ENCODE measurements around the gene STARD7. TPM values are rescaled to one million over a fixed set of nuclear protein-coding genes. Genes with fewer than 3 reads are reported as not detected.

The STARD7 gene
- total and polyA plus RNA-seq, 2 donors (not counting 1 experiment from before 2014, with no cell fraction given) = 35.1 to 133 TPM

DNA sequence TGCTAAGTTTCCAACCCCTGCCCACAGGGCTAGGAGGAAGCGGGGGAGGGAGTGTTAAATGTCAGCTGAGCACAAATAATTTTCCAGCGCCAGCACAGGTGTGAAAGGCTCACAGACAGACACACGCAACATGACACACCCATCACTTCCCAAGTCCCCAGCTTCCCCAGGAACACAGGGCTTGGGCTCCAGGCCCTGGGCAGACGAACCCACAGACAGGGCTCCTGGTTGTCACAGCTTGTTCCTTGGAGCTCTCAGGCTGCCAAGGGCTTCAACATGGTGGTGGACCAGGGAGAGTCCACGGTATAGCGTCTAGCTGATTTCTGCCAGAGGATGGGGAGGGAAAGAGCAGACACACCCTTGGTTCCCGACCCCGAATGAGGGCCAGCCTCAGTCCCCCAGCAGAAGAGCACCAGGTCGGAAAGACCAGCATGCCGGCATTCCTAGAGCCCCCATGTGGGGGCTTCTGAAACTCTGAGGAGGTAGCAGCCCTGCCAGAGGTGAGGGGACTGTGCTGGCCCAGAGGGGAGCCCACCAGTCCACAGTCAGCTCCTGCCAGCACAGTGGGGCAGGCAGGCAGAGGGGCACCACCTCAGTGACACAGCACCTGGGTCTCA is 65.3 kb downstream of the STARD7 start:
- TF ChIP-seq CTCF (IDR thresholded peaks at IDR 0.05) = no peak
- no peak for TF ChIP-seq EZH2 (IDR thresholded peaks at IDR 0.05; ENCODE audit: borderline replicate concordance, insufficient read depth, low read depth, low read length, poor library complexity, severe bottlenecking)
- H3K9me3 ChIP-seq (ENCODE audit: control extremely low read depth in 1 of 3, control insufficient read depth in 2 of 3, insufficient read depth in 1 of 3, low read length in 2 of 3) = no peaks in the 10 kb centered on the region
- H4K20me1 ChIP-seq (ENCODE audit: control insufficient read depth, insufficient read depth, low read length, poor library complexity, severe bottlenecking) = peaks cover 17% of the 10 kb centered on the region
- peak overlapping the region in 1 of 2 donors; percentile 46 for H3K27ac ChIP-seq (ENCODE audit: low read length in 2 of 2)
- no peak overlapping the region for H2AFZ ChIP-seq (ENCODE audit: insufficient read depth, low read depth, low read length, poor library complexity, severe bottlenecking)
- H3K9ac ChIP-seq (ENCODE audit: low read length) = no peak overlapping the region
- H3K27me3 ChIP-seq (replicated peaks in 1 of 4; ENCODE audit: control extremely low read depth in 1 of 4, control insufficient read depth in 3 of 4, insufficient read depth in 4 of 4, low read length in 3 of 4) = no peaks in the 10 kb centered on the region
- intact Hi-C loops (cut with micrococcal nuclease) = no loop called here
- H3K4me1 ChIP-seq (ENCODE audit: control insufficient read depth in 2 of 2, insufficient read depth in 2 of 2, low read length in 2 of 2) = peaks cover 46 to 62% of the 10 kb centered on the region in 2 donors
- DNase-seq = no peak
- Mint-ChIP-seq H3K27me3 (no peaks in the 10 kb centered on the region), H3K4me1 (peaks cover 65% of the 10 kb centered on the region), H3K4me3 (peak overlapping the region; percentile 92), H3K9me3 (ENCODE audit: insufficient read depth) (no peaks in the 10 kb centered on the region), H3K27ac (peak overlapping the region; percentile 91)
- ChIA-PET CTCF (interaction anchor here (0.6 to 23.6 kb wide), 10 partner anchors 9 to 151 kb away, joined by 3 to 1065 read pairs (median 6); no protein-coding TSS in a partner anchor), POLR2A (interaction anchor here (0.6 to 7.9 kb wide), 6 partner anchors 15 to 392 kb away, joined by 3 to 47 read pairs (median 4); partner anchors contain the start of genes ADRA2B and STARD7)
- WGBS (ENCODE audit: insufficient coverage) = 82% methylated on average over 7 of the region's 10 CpGs
- H3K4me2 ChIP-seq (replicated peaks; ENCODE audit: low read depth, low read length, poor library complexity, severe bottlenecking) = peak overlapping the region; percentile 91
- H3K36me3 ChIP-seq (replicated peaks in 1 of 2; ENCODE audit: control extremely low read depth in 1 of 2, control insufficient read depth in 1 of 2, extremely low read depth in 1 of 2, insufficient read depth in 2 of 2, low read length in 1 of 2) = no peaks in the 10 kb centered on the region
- peaks cover 2% of the 10 kb centered on the region for H3K79me2 ChIP-seq (ENCODE audit: control insufficient read depth, insufficient read depth, low read length)
- peak overlapping the region in 2 of 5 experiments; percentile 59 to 68 for H3K4me3 ChIP-seq (ENCODE audit: control extremely low read depth in 1 of 5, extremely low read depth in 1 of 5, insufficient read depth in 1 of 5, low read depth in 2 of 5, low read length in 4 of 5)
- ATAC-seq (ENCODE audit: low read depth) = no peak

All from B cell (primary cell).